ENCODE results near the gene TMEFF2.

The TMEFF2 gene

DNA sequence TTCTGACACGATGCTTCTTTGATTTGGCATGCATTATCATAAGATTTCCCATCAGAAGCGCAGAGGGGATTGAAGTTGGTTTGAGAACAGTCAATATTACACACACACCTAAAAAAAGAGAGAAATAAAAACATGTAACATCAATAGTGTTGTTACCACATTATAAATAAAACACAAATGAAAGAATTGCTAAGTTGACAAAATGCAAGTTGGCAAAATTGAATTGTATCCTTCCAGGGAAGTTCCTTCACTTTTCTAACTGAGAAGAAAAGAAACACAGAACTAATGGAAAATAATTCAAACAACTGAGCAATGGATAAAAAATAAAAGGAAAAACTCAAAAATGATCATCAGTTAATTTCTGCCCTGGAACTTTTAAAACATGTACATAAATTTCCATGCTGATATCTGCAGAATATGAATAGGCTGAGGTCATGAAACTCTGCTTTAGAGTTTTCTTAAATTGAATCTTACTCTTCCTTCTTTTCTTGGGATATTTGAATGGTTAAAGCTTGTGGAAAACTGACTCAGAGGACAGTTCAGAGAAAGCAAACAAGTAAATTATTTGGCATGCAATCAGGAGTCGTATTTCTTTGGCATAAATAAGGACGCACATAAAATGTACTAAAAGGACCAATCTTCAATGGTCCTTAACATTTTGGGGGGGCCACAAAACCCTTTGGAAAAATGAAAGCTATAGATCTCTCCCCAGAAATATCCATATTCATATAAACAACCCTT, 195.5 kb downstream of the TMEFF2 start:
- Histone ChIP-seq H3K4me1 (ENCODE audit: control insufficient read depth, insufficient read depth, low read length) (no peaks in the 10 kb centered on the region), H3K27me3 (ENCODE audit: control insufficient read depth, insufficient read depth, low read length) (no peaks in the 10 kb centered on the region), H3K4me3 (ENCODE audit: low read length) (no peak overlapping the region), H3K9me3 (ENCODE audit: control insufficient read depth, low read length) (no peaks in the 10 kb centered on the region), H3K36me3 (ENCODE audit: control insufficient read depth, insufficient read depth, low read length) (no peaks in the 10 kb centered on the region), H3K9ac (ENCODE audit: low read length) (no peak overlapping the region)

DNA sequence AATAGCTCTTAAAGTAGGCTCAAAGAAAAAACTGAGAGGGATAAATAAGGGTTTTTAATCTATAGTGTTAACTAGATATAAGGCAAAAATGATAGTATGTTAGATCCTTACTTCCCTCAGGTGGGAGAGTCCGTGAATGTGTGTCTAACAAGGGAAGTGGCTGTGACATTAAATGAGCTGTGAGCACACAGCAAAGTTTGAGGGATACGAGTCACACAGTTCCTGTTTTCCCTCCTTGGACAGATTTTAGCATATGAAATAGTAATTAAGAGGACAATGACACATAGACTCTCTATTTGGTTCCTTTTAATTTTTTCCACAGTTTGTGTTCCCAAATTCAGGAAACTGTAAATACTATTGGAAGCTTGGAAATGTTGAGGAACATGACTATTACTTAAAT, 199.4 kb downstream of the TMEFF2 start:
- Histone ChIP-seq H3K4me3 (ENCODE audit: low read length) (no peak overlapping the region), H3K27me3 (ENCODE audit: control insufficient read depth, insufficient read depth, low read length) (no peaks in the 10 kb centered on the region), H3K9me3 (ENCODE audit: control insufficient read depth, low read length) (no peaks in the 10 kb centered on the region), H3K36me3 (ENCODE audit: control insufficient read depth, insufficient read depth, low read length) (no peaks in the 10 kb centered on the region), H3K9ac (ENCODE audit: low read length) (no peak overlapping the region), H3K4me1 (ENCODE audit: control insufficient read depth, insufficient read depth, low read length) (no peaks in the 10 kb centered on the region)

DNA sequence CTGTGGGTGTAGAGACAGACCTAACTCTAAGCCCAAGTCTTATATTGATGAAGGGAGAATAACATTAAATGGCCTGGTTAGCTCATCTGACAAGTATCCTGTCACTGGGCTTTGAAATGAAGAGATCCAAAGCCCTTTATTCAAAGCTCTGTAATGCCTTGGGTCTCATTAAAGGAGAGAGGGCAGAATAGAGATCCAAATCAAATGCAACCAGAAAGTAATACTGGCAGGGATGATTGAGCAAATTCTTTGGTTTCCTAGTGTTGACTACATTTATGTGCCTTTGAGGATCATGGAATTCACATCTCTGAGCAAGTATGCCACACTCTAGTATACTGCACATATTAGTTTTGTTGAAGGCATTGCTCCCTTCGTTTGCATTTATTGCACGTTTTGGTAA, 200.0 kb downstream of the TMEFF2 start:
- Histone ChIP-seq H3K4me3 (ENCODE audit: low read length) (no peak overlapping the region), H3K9me3 (ENCODE audit: control insufficient read depth, low read length) (no peaks in the 10 kb centered on the region), H3K4me1 (ENCODE audit: control insufficient read depth, insufficient read depth, low read length) (no peaks in the 10 kb centered on the region), H3K36me3 (ENCODE audit: control insufficient read depth, insufficient read depth, low read length) (no peaks in the 10 kb centered on the region), H3K27me3 (ENCODE audit: control insufficient read depth, insufficient read depth, low read length) (no peaks in the 10 kb centered on the region), H3K9ac (ENCODE audit: low read length) (no peak overlapping the region)

DNA sequence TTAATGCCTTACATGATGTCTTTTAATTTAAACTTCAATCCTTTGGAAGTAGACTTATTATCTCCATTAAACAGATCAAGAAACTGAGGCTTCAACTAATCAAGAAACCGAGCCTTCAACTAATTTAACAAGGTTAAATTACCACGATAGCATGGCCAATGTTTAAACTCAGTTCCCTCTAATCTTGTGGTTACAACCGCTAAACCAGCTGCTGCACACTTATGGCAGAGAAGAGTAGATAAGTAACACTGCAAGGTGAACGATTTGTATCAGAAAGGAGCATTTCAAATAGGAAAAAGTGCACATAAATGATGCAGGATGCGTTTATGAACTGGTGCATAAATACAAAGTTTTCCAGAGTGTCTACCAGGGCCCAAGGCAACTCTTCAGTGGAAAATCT, 203.3 kb downstream of the TMEFF2 start:
- Histone ChIP-seq H3K9me3 (ENCODE audit: control insufficient read depth, low read length) (no peaks in the 10 kb centered on the region), H3K4me3 (ENCODE audit: low read length) (no peak overlapping the region), H3K27me3 (ENCODE audit: control insufficient read depth, insufficient read depth, low read length) (no peaks in the 10 kb centered on the region), H3K4me1 (ENCODE audit: control insufficient read depth, insufficient read depth, low read length) (no peaks in the 10 kb centered on the region), H3K9ac (ENCODE audit: low read length) (no peak overlapping the region), H3K36me3 (ENCODE audit: control insufficient read depth, insufficient read depth, low read length) (no peaks in the 10 kb centered on the region)

DNA sequence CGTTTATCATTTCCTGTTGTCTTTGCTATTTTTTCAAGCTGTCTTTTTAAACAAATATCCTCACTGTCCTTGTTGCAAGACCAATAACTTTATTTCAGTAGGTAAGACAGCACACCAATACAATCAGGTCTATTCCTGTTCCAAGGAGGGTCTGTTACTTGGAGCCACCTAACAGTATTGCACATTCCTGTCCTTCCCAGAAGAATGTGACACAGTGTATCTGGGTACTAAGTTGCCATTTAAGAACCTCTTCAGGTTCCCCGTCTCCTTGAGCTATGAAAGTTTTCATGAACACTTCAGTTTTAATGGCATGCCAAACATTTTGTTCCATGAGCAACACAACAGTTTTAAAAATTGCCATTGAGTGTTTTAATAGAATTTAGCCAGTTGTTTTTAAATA, 209.0 kb downstream of the TMEFF2 start:
- no peaks in the 10 kb centered on the region for H3K4me1 ChIP-seq (ENCODE audit: control insufficient read depth, insufficient read depth, low read length)

DNA sequence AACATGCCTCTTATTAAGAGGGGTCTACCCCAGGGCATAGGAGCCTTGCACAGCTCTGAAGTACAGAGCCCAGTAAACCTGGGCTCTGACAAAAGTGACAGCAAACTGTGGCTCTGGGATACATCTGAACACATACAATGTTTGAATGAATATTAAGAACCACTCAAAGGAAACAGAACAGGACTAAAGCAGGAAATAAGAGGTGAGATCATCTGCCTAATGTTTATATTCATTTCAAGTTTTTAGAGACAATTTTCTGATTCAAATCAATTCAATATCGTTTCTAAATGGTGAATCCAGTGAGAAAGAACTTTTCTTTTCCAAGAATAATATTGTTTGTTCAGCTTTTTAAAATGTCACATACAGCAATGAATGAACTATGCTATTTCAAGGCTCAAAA, 211.1 kb downstream of the TMEFF2 start:
- no peaks in the 10 kb centered on the region for H3K27me3 ChIP-seq (ENCODE audit: control insufficient read depth, insufficient read depth, low read length)
- H3K9ac ChIP-seq (ENCODE audit: low read length) = no peak overlapping the region
- H3K4me1 ChIP-seq (ENCODE audit: control insufficient read depth, insufficient read depth, low read length) = no peaks in the 10 kb centered on the region
- no peak overlapping the region for H3K4me3 ChIP-seq (ENCODE audit: low read length)
- no peaks in the 10 kb centered on the region for H3K9me3 ChIP-seq (ENCODE audit: control insufficient read depth, low read length)
- H3K36me3 ChIP-seq (ENCODE audit: control insufficient read depth, insufficient read depth, low read length) = no peaks in the 10 kb centered on the region

More for the DNA sequence above, 209.0 kb downstream of the TMEFF2 start:
- Histone ChIP-seq H3K36me3 (ENCODE audit: control insufficient read depth, insufficient read depth, low read length) (no peaks in the 10 kb centered on the region), H3K27me3 (ENCODE audit: control insufficient read depth, insufficient read depth, low read length) (no peaks in the 10 kb centered on the region), H3K9me3 (ENCODE audit: control insufficient read depth, low read length) (no peaks in the 10 kb centered on the region), H3K4me3 (ENCODE audit: low read length) (no peak overlapping the region), H3K9ac (ENCODE audit: low read length) (no peak overlapping the region)

DNA sequence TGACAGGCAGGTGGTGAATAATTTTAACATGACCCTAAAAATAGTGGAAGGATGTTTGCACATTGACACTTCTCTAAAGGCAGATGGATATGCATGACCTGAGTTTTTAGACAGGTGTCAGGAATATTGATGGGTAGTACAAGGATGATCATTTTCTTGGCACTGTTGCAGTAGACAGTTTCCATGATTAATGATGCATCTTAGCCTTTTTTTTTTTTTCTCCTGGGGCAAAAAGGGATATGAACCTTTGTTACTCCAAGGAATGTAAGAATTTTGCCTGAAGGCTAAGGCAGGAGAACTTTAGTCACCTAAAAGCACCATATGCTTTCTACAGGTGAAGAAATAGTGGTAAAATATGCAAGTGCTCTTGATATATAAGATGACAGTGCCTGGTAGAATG, 211.5 kb downstream of the TMEFF2 start:
- H3K27me3 ChIP-seq (ENCODE audit: control insufficient read depth, insufficient read depth, low read length) = no peaks in the 10 kb centered on the region
- no peaks in the 10 kb centered on the region for H3K4me1 ChIP-seq (ENCODE audit: control insufficient read depth, insufficient read depth, low read length)
- H3K9ac ChIP-seq (ENCODE audit: low read length) = no peak overlapping the region
- H3K9me3 ChIP-seq (ENCODE audit: control insufficient read depth, low read length) = no peaks in the 10 kb centered on the region
- H3K4me3 ChIP-seq (ENCODE audit: low read length) = no peak overlapping the region
- H3K36me3 ChIP-seq (ENCODE audit: control insufficient read depth, insufficient read depth, low read length) = no peaks in the 10 kb centered on the region

DNA sequence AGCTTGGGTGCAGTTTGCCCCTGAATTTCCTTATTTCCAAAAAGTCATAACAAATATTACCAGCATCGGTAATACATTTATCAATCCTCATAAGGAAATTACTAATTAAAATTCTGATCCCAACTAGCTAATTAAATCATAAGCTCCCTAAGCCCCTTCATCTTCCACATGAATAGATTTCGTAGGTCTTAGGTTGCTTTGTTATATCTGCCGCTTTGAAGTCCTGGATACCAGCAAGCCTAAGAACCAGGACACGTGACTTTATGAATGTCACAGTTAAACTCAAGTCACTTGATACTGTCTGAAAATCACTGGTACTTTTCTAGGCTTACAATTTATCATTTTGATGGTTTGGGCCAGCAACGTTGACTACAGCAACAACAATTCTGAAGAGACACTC, 213.0 kb downstream of the TMEFF2 start:
- H3K9me3 ChIP-seq (ENCODE audit: control insufficient read depth, low read length) = no peaks in the 10 kb centered on the region
- H3K9ac ChIP-seq (ENCODE audit: low read length) = no peak overlapping the region

DNA sequence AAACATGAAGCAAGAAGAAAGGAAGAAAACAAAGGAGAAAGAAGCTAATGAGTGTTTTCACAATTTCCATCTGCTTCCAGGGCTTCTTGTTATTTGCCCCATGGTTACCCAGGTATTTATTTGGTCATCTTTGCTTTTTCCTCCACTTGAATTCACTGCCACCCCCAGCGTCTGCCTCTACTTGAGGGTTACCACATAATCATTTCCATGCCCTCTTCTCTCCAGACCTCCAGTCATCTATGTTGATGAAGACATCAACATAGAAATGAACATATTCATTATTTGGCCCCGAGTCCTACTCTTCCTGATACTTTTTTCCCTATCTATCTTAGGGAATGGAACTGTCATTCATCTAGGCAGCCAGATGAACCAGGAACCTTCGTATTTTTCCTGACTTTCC, 214.2 kb downstream of the TMEFF2 start:
- Histone ChIP-seq H3K27me3 (ENCODE audit: control insufficient read depth, insufficient read depth, low read length) (no peaks in the 10 kb centered on the region), H3K4me3 (ENCODE audit: low read length) (no peak overlapping the region), H3K36me3 (ENCODE audit: control insufficient read depth, insufficient read depth, low read length) (no peaks in the 10 kb centered on the region), H3K9ac (ENCODE audit: low read length) (no peak overlapping the region), H3K9me3 (ENCODE audit: control insufficient read depth, low read length) (no peaks in the 10 kb centered on the region), H3K4me1 (ENCODE audit: control insufficient read depth, insufficient read depth, low read length) (no peaks in the 10 kb centered on the region)

More for the DNA sequence above, 213.0 kb downstream of the TMEFF2 start:
- H3K27me3 ChIP-seq (ENCODE audit: control insufficient read depth, insufficient read depth, low read length) = no peaks in the 10 kb centered on the region
- H3K4me3 ChIP-seq (ENCODE audit: low read length) = no peak overlapping the region
- H3K36me3 ChIP-seq (ENCODE audit: control insufficient read depth, insufficient read depth, low read length) = no peaks in the 10 kb centered on the region
- no peaks in the 10 kb centered on the region for H3K4me1 ChIP-seq (ENCODE audit: control insufficient read depth, insufficient read depth, low read length)

DNA sequence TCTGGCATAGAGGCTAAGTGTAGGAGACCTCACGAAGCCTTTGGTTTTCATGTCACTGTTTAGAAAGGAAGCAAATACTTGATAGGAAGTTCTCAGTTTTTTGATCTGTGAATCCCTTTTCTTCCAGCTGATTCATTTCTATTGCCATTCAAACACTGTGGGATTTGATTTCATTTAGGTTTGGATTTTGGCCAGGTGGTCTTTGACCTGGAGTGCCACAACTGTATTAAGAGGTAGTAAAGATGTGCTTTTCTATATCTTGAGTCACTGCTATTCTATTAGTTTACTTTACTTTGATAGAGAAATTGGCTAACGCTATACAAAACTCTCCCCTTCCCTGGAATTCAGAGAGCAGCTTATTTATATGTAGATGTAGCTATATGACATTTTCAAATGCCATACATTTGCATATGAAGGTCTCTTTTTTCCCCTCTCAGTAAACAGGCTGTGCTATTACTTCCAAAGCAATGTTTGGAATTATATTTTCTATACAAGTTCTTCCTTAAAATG, 215.5 kb downstream of the TMEFF2 start:
- Histone ChIP-seq H3K4me3 (ENCODE audit: low read length) (no peak overlapping the region), H3K27me3 (ENCODE audit: control insufficient read depth, insufficient read depth, low read length) (no peaks in the 10 kb centered on the region), H3K9ac (ENCODE audit: low read length) (no peak overlapping the region), H3K4me1 (ENCODE audit: control insufficient read depth, insufficient read depth, low read length) (no peaks in the 10 kb centered on the region), H3K36me3 (ENCODE audit: control insufficient read depth, insufficient read depth, low read length) (no peaks in the 10 kb centered on the region), H3K9me3 (ENCODE audit: control insufficient read depth, low read length) (no peaks in the 10 kb centered on the region)

DNA sequence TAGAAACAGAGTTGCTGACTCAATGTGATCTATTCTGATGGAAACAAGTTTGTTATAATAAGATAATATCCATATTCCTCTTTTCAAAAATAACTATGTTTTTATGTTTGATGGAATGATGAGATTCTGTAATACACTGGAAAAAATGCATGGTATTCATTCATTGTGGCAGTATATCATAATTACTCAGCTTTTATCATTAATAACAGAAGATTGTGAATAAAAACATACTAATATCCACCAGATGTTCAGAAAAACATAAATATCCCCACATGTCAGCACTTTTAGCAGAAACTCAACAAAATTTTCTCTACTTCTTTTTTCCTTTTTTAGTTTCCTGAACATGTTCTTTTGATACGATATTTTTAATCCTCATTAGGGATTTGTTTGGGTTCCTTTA, 217.0 kb downstream of the TMEFF2 start:
- Histone ChIP-seq H3K27me3 (ENCODE audit: control insufficient read depth, insufficient read depth, low read length) (no peaks in the 10 kb centered on the region), H3K4me3 (ENCODE audit: low read length) (no peak overlapping the region), H3K4me1 (ENCODE audit: control insufficient read depth, insufficient read depth, low read length) (no peaks in the 10 kb centered on the region), H3K36me3 (ENCODE audit: control insufficient read depth, insufficient read depth, low read length) (no peaks in the 10 kb centered on the region), H3K9ac (ENCODE audit: low read length) (no peak overlapping the region), H3K9me3 (ENCODE audit: control insufficient read depth, low read length) (no peaks in the 10 kb centered on the region)

DNA sequence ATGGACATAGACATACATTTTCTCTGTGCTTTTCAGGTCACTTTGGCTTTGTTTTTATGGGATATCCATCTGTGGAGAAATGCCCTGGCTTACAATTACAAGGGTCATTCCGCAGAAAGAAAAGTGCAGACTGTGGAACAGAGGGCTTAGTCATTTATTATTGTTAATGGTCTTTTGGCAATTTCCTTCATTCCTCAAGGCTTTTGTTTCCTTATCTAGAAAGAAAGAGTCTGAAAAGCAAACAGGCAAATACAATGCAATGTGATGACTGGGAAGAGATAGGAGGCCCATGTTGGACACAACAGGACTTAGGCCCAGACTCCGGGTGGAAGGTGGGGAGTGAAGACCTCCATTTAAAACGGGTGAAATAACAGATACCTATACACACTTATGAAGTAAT, 218.3 kb downstream of the TMEFF2 start:
- H3K4me1 ChIP-seq (ENCODE audit: control insufficient read depth, insufficient read depth, low read length) = no peaks in the 10 kb centered on the region
- no peaks in the 10 kb centered on the region for H3K9me3 ChIP-seq (ENCODE audit: control insufficient read depth, low read length)
- H3K27me3 ChIP-seq (ENCODE audit: control insufficient read depth, insufficient read depth, low read length) = no peaks in the 10 kb centered on the region
- H3K36me3 ChIP-seq (ENCODE audit: control insufficient read depth, insufficient read depth, low read length) = no peaks in the 10 kb centered on the region
- H3K4me3 ChIP-seq (ENCODE audit: low read length) = no peak overlapping the region
- no peak overlapping the region for H3K9ac ChIP-seq (ENCODE audit: low read length)

DNA sequence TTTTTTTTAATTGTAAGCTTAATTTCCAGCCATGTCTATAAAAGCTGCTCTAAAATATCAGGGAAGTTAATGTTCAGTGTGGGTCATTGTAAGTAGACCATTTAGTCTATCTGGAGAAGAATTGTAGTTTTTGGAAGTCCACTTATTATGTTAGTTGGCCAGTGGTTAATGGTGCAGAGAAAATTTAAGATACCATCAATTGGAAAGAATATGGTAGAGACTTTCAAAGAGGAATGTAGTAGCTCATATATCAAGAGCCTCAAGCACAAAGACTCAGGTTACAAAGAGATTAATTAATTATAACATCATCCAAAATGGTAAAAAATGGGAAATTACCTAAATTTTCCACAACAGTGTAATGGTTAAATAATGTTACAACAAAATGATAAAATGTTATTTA, 220.1 kb downstream of the TMEFF2 start:
- Histone ChIP-seq H3K9ac (ENCODE audit: low read length) (no peak overlapping the region), H3K9me3 (ENCODE audit: control insufficient read depth, low read length) (no peaks in the 10 kb centered on the region), H3K27me3 (ENCODE audit: control insufficient read depth, insufficient read depth, low read length) (no peaks in the 10 kb centered on the region), H3K36me3 (ENCODE audit: control insufficient read depth, insufficient read depth, low read length) (no peaks in the 10 kb centered on the region), H3K4me3 (ENCODE audit: low read length) (no peak overlapping the region), H3K4me1 (ENCODE audit: control insufficient read depth, insufficient read depth, low read length) (no peaks in the 10 kb centered on the region)

Data from mucosa of stomach (tissue), 1 donor.